Erythroblast (primary cell): ENCODE results near the gene SCRN2.

Experiments used
- GATA1 ChIP-seq: IDR thresholded peaks from 2 replicates; pipeline ENCODE4 v1.6.1; 2011; ENCODE audit warnings: low read depth, mild to moderate bottlenecking, control low read depth, low read length, moderate library complexity
- POLR2A ChIP-seq: IDR thresholded peaks from 2 replicates; pipeline ENCODE4 v1.6.1; 2011; ENCODE audit warnings: mild to moderate bottlenecking, low read length

DNA sequence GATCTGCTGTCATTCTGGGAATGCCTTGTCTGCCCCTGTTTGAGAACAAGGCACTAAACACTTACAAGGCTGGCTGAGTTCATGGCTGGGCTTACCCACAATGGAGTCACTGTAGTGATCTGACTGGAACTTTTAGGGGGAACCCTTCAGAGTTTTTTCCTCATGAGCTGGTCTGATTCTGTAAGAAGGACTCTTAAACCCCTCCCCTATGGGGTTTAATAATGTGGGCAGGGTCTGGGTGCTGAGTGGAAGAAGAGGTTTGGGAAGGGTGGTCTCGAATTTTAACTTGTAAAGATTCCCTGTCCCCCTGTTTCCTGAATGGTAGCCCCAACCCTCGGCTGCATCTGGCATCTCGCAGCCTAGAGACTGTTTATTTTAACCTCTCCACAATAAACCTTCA, 50.0 kb downstream of the SCRN2 start:
- TF ChIP-seq POLR2A: no peak
- no peak for TF ChIP-seq GATA1
